ENCODE results near the gene RPL32. TPM values are rescaled to one million over a fixed set of nuclear protein-coding genes. Genes with fewer than 3 reads are reported as not detected.
"Not testable (repeated sequence)": the region's sequence is repeated elsewhere in the genome, so short reads cannot be mapped to it uniquely, and the experiment has no call there.

Gene RPL32
- total and polyA plus RNA-seq, 2 experiments from 2014 or later = 426 to 947 TPM

DNA sequence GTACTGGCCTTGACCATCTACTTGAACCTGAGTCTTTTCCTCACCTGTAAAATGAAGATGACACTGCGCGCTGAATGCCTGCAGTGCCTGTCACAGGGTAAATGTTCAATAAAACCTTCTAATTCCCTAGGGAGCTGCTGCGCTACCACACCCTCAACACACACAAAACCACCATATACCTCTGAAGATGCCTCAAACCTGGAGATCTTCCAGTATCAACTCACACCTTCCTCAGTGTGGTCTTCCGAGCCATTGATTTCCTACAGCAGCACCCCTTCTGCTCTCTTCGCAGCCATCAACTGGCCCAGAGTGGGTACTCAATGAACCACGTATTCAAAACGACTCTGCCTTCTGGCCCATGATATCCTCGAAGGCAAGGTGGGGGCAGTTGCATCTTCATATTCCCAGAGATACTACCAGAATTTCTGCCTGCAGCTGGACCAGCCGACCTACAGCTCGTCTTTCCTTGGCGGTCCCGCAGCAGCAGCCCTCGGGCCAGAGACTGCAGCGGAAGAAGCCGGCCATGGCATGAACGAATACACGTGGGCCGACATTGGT, 695 bp downstream of the RPL32 start:
- no peaks in the 10 kb centered on the region for H3K9me2 ChIP-seq (ENCODE audit: insufficient read depth)
- in situ Hi-C loops (cut with MboI) = no loop called here
- peaks cover 55% of the 10 kb centered on the region for H3K79me2 ChIP-seq (ENCODE audit: insufficient read depth)
- H3K4me1 ChIP-seq (ENCODE audit: insufficient read depth) = peaks cover 33% of the 10 kb centered on the region
- 1 to 4% methylated on average over 18 of the region's 18 CpGs for WGBS, 2 experiments (ENCODE audit: low coverage in 1 of 2, low lambda C conversion rate in 2 of 2, missing lambda C conversion rate in 2 of 2)
- H3K4me2 ChIP-seq (ENCODE audit: unreplicated experiment) = peak overlapping the region; percentile 77
- peaks cover 40% of the 10 kb centered on the region; the same call in 1 of the 2 replicates for H4K20me1 ChIP-seq (ENCODE audit: insufficient read depth)
- TF ChIP-seq EZH2 (IDR thresholded peaks at IDR 0.05; ENCODE audit: insufficient read depth, poor library complexity, severe bottlenecking) (no peak), EZH2phosphoT487 (IDR thresholded peaks at IDR 0.05; ENCODE audit: insufficient read depth, low read depth) (no peak)
- peak; percentile 68 for DNase-seq
- H3K4me3 ChIP-seq = peak overlapping the region; percentile 94
- peak overlapping the region; percentile 96 for H3K9ac ChIP-seq
- H3F3A ChIP-seq (ENCODE audit: insufficient read depth) = peaks cover 47% of the 10 kb centered on the region
- H3K36me3 ChIP-seq (ENCODE audit: low read depth) = peaks cover 40% of the 10 kb centered on the region
- H3K27me3 ChIP-seq (replicated peaks; ENCODE audit: insufficient read depth) = no peaks in the 10 kb centered on the region
- H2AFZ ChIP-seq = peak overlapping the region; percentile 96; the same call in 1 of the 2 replicates
- peak overlapping the region; percentile 87 for H3K27ac ChIP-seq
- no peaks in the 10 kb centered on the region for H3K9me3 ChIP-seq (ENCODE audit: low read depth)

DNA sequence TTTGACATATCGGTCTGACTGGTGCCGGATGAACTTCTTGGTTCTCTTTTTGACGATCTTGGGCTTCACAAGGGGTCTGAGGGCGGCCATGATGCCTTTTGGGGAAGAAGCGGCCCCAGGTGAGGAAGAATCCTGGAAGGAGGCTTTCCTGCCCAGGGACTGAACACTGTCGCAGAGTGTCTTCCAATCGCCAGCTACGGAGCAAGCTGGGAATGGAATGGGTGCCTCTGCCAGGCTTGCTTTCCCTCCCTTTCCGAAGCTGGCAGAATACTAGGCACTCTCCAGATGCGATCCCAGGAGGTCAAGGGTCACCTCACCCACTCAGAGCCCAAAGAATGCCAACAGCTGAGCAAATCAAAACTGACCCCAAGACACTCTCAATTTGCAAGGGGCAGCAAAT, 1.2 kb downstream of the RPL32 start:
- H3K9me2 ChIP-seq (ENCODE audit: insufficient read depth); H3K27me3 ChIP-seq (replicated peaks; ENCODE audit: insufficient read depth); H3K9me3 ChIP-seq (ENCODE audit: low read depth); in situ Hi-C loops (cut with MboI); DNase-seq; H2AFZ ChIP-seq: not testable (repeated sequence)
- Histone ChIP-seq H3K79me2 (ENCODE audit: insufficient read depth) (peaks cover 60% of the 10 kb centered on the region), H3F3A (ENCODE audit: insufficient read depth) (peaks cover 53% of the 10 kb centered on the region), H3K4me2 (ENCODE audit: unreplicated experiment) (peak overlapping the region; percentile 77), H3K27ac (peak overlapping the region; percentile 87), H3K9ac (peak overlapping the region; percentile 96), H3K4me1 (ENCODE audit: insufficient read depth) (peaks cover 33% of the 10 kb centered on the region), H3K4me3 (peak overlapping the region; percentile 94), H4K20me1 (ENCODE audit: insufficient read depth) (peaks cover 40% of the 10 kb centered on the region; the same call in 1 of the 2 replicates), H3K36me3 (ENCODE audit: low read depth) (peaks cover 46% of the 10 kb centered on the region)
- 18 to 19% methylated on average over 10 of the region's 10 CpGs for WGBS, 2 experiments (ENCODE audit: low coverage in 1 of 2, low lambda C conversion rate in 2 of 2, missing lambda C conversion rate in 2 of 2)

DNA sequence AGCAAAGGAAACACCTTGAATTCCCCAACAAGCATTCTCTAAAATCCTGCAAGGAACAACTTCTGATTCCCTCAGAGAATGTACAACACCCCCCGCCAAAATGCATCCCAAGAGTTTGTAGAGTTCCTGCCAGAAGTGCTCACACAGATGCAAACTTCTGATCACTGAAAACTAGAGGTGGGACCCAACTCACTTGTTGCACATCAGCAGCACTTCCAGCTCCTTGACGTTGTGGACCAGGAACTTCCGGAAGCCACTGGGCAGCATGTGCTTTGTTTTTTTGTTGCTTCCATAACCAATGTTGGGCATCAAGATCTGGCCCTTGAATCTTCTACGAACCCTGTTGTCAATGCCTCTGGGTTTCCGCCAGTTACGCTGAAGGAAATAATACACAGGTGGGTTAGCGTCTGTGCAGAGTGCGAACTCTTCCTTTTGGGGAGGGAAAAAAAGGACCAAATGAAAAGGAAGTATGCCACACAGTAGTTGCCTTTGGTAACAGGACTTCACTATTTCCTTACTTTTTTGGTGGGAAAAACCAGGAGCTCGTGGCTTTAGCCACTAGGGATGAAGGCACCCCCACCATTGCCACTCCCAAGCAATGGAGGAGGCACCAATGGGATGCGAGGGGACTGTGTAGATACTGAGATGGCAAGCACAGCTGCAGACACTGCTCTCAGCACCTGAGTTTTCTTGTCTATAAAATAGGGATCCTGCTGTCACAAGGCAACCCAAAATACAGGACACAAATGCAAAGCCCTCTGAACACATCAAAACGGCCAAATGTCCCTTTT, 2.0 kb downstream of the RPL32 start:
- H3K4me2 ChIP-seq (ENCODE audit: unreplicated experiment) = peak overlapping the region; percentile 77
- H3K4me3 ChIP-seq = peak overlapping the region; percentile 94
- no peak overlapping the region for H3K27ac ChIP-seq
- peaks cover 61% of the 10 kb centered on the region for H3F3A ChIP-seq (ENCODE audit: insufficient read depth)
- H3K4me1 ChIP-seq (ENCODE audit: insufficient read depth) = peaks cover 33% of the 10 kb centered on the region
- H3K9me3 ChIP-seq (ENCODE audit: low read depth) = no peaks in the 10 kb centered on the region
- TF ChIP-seq EZH2 (IDR thresholded peaks at IDR 0.05; ENCODE audit: insufficient read depth, poor library complexity, severe bottlenecking) = no peak
- TF ChIP-seq EZH2phosphoT487 (IDR thresholded peaks at IDR 0.05; ENCODE audit: insufficient read depth, low read depth) = no peak
- peaks cover 63% of the 10 kb centered on the region for H3K79me2 ChIP-seq (ENCODE audit: insufficient read depth)
- H4K20me1 ChIP-seq (ENCODE audit: insufficient read depth) = peaks cover 40% of the 10 kb centered on the region; the same call in 1 of the 2 replicates
- H3K27me3 ChIP-seq (replicated peaks; ENCODE audit: insufficient read depth) = no peaks in the 10 kb centered on the region
- H3K36me3 ChIP-seq (ENCODE audit: low read depth) = peaks cover 54% of the 10 kb centered on the region
- no peak for DNase-seq
- H2AFZ ChIP-seq = no peak overlapping the region
- H3K9ac ChIP-seq = peak overlapping the region; percentile 96
- H3K9me2 ChIP-seq (ENCODE audit: insufficient read depth) = no peaks in the 10 kb centered on the region
- 64 to 65% methylated on average over 11 of the region's 11 CpGs for WGBS, 2 experiments (ENCODE audit: low coverage in 1 of 2, low lambda C conversion rate in 2 of 2, missing lambda C conversion rate in 2 of 2)
- in situ Hi-C loops (cut with MboI) = no loop called here

DNA sequence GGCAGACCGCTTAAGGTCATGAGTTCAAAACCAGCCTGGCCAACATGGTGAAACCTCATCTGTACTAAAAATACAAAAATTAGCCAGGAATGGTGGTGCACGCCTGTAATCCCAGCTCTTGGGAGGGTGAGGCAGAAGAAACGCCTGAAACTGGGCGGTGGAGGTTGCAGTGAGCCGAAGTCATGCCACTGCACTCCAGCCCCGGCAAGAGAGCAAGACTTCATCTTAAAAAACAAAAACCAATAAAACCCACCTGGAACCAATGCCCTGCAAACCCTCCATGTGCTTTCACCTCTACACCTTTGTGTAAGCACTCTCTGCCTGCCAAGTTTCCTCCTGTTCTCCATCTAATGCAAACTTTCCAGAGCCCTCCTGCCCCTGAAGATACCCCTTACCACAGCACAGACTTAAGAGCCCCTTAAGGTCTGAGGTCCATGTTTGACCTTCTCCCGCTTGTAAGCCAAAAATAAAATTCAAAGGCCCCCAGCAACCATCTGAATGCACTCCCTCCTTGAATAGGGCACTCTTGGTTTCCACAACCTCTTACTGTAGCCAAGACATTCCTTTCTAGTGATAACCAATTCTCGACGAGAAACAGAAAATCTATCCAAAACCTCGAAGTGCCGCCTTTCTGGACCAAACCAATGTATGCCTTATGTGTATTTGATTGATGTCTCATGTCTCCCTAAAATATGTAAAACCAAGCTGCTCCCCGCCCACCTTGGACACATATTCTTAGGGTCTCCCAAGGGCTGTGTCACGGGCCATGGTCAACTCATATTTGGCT, 3.0 kb downstream of the RPL32 start:
- Histone ChIP-seq H3F3A (ENCODE audit: insufficient read depth) (peaks cover 70% of the 10 kb centered on the region), H3K27ac (no peak overlapping the region), H3K79me2 (ENCODE audit: insufficient read depth) (peaks cover 63% of the 10 kb centered on the region), H3K4me3 (peak overlapping the region; percentile 94), H3K9me3 (ENCODE audit: low read depth) (no peaks in the 10 kb centered on the region), H3K36me3 (ENCODE audit: low read depth) (peaks cover 63% of the 10 kb centered on the region), H3K9me2 (ENCODE audit: insufficient read depth) (no peaks in the 10 kb centered on the region), H3K9ac (peak overlapping the region; percentile 96), H4K20me1 (ENCODE audit: insufficient read depth) (peaks cover 40% of the 10 kb centered on the region; the same call in 1 of the 2 replicates), H3K4me2 (ENCODE audit: unreplicated experiment) (peak overlapping the region; percentile 77), H3K4me1 (ENCODE audit: insufficient read depth) (peaks cover 33% of the 10 kb centered on the region), H3K27me3 (replicated peaks; ENCODE audit: insufficient read depth) (no peaks in the 10 kb centered on the region), H2AFZ (no peak overlapping the region)
- TF ChIP-seq EZH2phosphoT487 (IDR thresholded peaks at IDR 0.05; ENCODE audit: insufficient read depth, low read depth) = no peak
- no peak for TF ChIP-seq EZH2 (IDR thresholded peaks at IDR 0.05; ENCODE audit: insufficient read depth, poor library complexity, severe bottlenecking)
- WGBS, 2 experiments (ENCODE audit: low coverage in 1 of 2, low lambda C conversion rate in 2 of 2, missing lambda C conversion rate in 2 of 2) = 72 to 73% methylated on average over 13 of the region's 13 CpGs
- in situ Hi-C loops (cut with MboI) = no loop called here
- DNase-seq = peak; percentile 34
